SKM-1 treated with dmso at 0.1 percent for 144 hours (cell line): ENCODE measurements around the gene PIK3R4.

ENCODE experiments used
- DNase-seq: peaks from one replicate; lab custom pipeline; 2025; ENCODE audit not compliant: unreplicated experiment; lab: John Stamatoyannopoulos, UW

Gene PIK3R4

GRCh38 chr3:130743354-130743753, 3.3 kb downstream of the PIK3R4 start:
- DNase-seq: no peak

DNA sequence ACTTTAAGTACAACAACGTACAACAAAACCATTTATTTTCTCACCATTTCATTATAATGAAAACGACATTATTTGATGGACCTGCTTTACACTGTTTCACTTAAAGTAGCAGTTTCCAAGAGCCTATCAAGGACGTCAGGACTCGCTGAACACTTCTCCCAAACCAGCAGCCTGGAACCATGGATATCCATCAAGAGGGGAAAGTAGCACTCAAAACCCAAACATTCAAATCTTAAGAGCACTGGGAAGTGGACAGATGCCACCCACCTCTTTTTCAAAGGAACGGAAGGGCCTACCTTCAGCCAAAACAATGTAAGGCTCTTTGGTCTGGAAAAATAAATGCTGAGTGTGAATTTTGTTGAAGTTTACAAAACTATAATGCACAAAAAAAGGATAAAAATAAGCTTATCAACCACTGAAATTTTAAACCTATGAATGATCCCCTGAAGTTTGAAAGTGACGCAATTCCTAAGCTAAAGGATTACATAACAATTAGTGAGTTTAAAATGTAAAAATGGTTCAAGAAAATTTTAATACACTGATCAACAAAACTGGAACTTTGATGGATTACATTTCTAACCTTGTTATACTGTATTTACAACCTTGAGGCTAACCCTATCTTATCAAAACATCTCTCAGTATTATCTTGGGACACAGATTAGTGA, 4.6 kb downstream of the PIK3R4 start:
- no peak for DNase-seq

DNA sequence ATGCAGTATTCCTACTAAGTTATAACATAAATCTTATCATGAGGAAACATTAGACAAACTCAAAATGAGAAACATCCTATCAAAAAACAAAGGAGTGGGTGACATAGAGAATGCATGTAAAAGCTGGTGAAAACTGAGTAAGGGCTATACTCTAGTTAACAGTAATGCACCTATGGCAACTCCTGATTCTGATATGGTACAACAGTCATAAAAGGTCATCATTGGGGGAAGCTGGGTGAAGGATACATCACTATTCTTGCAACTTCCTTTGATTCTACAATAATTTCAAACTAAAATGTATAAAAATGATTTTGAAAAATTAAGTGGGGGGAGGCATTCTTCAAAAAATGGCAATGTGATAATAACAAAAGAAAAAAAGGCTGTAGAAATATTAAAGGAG, 6.8 kb downstream of the PIK3R4 start:
- DNase-seq: no peak

DNA sequence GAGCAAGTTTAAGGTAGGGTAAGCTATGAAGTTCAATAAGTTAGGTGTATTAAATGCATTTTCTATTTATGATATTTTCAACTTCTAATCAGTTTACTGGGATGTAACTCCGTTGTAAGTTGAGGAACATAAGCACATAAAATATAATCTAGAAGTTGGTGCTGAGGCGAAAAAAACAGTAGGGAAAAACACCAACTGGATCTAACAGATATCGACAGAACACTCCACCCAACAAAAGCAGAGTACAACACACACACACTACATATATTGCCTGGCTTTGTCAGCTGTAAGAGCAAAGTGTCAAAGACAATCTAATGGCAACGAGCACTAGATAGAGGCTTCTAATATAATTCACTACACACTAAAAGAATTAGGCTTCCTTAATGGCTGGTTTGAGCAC, 8.4 kb downstream of the PIK3R4 start:
- no peak for DNase-seq

- DNase-seq: no peak
These were observed 9.0 kb downstream of the PIK3R4 start for GRCh38 chr3:130737622-130738021.

DNA sequence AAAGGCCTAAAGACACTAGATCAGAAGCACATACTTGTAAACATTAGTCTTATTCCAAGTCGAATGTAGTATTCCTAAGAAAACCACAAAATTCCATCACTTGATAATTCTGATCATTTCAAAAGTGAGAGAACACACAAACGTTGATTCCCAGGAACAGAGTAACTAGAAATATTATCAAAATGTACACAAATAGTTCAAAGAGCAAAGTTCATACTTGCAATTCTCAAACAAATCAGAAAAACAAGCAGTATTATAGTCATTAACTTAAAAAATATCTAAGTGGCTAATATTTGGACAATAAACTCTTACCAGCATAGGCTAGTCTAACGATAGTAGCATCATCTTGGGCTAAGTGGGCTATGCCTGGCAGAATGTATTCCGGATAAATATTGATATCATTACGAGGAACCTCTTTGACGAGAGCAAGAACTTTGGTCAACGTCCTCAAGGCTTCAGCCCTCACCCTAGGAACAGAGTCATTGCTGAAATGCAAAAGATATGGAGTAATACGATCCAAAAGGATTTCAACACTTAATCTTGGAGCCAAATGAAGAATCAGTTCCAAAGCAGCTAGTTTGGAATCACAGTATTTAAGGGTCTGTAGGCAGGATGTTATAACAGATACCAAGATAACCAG, 13.3 kb downstream of the PIK3R4 start:
- DNase-seq: no peak

DNA sequence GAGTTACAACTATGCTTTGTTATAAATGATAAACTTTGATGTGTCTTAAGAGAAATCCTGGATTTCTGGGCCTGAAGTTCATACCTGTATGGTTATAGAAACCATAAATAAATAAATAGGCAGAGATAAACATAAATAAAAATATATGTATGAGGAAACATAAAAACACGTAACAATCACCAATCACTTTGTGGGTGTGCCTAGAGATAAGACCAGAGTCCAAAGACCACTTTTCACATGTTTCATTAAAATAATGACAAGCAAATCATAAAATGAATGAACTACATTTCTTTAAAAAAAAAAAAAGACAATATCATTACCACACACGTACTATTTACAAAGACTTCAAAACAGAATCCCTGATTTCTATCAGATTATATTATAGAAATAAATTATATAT, 14.1 kb downstream of the PIK3R4 start:
- DNase-seq: no peak

- no peak for DNase-seq
These were observed 14.8 kb downstream of the PIK3R4 start for GRCh38 chr3:130731817-130732216.

DNA sequence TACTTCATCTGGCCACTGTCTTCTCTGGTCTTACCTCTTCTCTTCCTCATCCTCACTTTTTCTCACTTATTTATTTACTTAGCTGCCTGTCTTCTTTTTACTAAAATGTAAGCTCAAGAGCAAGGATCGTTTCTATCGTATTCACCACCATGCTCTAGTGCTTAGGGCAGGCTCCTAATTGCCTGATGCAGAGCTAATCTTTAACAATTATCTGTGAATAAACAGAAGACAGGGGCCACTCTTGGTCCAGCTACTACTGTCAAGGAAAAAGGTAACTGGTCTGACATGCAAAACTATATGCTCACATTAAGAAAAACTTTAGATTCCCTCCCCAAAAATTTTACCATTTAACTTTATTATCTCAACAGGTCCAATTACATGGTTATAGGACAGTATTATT, 17.5 kb downstream of the PIK3R4 start:
- DNase-seq: no peak

GRCh38 chr3:130728037-130728436, 18.6 kb downstream of the PIK3R4 start:
- no peak for DNase-seq

DNA sequence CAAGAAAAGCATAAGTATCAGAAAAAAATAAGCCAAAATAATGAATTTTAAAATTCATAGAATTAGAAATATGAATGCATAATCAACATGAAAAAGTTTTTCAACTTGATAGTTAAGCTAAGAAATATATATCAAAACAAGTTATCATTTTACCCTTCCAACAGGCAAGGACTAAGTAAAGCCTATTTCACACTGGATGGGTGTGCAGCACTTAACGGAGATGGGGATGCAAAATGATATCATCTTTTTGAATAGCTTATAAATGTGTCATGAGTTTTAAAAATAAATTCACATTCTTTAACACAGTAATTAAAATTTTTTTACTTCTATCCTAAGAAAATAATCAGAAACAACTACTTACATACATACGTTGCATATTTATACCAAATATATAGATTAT, 20.9 kb downstream of the PIK3R4 start:
- no peak for DNase-seq

DNA sequence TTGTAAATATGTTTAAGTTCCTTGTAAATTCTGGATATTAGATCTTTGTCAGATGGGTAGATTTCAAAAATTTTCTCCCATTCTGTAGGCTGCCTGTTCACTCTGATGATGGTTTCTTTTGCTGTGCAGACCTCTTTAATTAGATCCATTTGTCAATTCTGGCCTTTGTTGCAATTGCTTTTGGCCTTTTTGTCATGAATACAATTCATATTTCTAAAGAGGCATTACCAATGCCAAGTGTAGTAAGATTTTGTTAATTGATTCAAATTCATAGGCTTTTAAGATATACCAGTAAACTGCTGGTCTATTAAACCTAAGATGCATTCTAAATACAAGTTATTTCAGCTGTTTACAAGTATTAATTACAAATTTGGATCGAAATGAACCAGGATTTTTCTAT, 31.0 kb downstream of the PIK3R4 start:
- no peak for DNase-seq

- DNase-seq: no peak
These were observed 33.8 kb downstream of the PIK3R4 start for GRCh38 chr3:130712718-130713423.

GRCh38 chr3:130711565-130712324, 34.9 kb downstream of the PIK3R4 start:
- no peak for DNase-seq

DNA sequence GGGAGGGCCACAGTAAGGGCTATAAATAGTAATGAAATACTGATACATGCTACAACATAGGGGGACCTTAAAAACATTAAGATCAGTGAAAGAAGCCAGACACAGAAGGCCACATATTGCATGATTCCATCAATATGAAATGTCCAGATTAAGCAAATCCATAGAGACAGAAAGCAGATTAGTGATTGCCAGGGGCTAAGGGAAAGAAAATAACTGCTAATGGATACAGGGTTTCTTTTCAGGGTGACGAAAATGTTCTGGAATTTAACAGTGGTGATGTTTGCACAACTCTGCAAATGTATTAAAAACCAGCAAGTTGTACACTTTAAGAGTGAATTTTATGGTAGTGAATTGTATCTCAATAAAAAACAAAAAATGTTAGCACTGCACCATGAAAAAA, 37.0 kb downstream of the PIK3R4 start:
- DNase-seq: no peak

DNA sequence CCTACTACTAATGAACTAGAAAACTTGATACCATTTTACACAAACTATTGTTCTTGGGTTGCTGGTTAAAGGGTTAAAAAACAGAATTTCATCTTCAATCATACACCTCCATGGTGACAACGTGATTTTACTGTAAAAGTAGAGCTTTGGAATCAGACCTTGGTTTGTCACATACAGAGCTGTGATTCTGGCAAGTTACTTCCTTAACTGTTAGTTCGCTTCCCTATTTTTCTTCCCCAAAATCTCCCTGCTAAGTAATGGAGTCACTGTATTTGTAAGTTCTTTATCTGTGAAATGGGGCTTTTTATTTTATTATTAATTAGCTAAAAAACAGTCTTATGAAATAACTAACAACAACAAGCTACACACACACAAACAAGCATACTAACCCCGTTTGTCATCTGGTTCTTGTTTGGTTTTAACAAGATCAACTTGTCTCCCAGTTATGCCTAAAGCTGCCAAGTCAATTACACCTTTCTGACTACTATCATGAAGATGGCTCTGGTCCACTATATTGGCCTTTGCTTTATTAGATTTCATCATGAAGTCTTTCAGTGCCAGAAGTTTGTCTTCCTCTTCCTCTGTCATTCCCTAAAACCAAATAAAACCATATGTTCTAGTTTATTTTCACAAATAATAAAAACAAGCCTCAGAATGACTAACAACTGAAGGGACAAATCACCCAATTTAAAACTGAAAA, 38.6 kb downstream of the PIK3R4 start:
- peak; percentile 39 for DNase-seq

DNA sequence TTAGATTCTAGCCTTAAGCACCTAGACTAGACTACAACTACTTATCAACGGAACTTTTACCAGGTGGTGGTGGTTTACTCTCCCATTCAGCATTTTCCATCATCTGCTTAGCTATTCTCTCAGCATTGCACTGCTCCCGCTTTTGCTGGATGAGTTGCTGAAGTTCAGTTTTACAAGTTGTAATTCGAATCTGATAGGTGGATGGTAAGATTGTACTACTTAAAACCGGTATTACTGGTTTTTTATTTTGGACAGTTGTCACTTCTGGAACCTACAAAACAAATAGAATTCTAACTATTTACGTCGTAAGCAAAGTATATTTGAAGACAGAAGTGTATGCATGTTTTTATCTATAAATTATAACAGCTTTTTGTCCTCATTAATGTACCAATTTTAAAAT, 41.1 kb downstream of the PIK3R4 start:
- no peak for DNase-seq

DNA sequence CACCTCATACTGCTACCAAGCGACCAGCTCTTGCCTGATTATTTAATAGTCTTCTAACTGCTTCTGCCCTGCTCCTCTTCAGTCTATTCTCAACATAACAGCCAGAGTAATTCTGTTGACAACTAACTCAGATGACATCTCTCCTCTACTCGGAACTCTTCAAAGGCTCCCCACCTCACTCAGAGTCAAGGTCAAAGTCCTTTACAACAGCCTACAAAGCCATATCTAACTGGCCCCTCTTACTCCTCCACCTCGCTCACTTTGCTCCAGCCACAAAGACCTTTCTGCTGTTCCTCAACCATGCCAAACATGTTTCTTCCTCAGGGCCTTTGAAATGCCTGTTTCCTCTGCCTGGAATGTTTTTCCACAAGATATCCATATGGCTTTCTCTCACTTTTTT, 43.6 kb downstream of the PIK3R4 start:
- no peak for DNase-seq

DNA sequence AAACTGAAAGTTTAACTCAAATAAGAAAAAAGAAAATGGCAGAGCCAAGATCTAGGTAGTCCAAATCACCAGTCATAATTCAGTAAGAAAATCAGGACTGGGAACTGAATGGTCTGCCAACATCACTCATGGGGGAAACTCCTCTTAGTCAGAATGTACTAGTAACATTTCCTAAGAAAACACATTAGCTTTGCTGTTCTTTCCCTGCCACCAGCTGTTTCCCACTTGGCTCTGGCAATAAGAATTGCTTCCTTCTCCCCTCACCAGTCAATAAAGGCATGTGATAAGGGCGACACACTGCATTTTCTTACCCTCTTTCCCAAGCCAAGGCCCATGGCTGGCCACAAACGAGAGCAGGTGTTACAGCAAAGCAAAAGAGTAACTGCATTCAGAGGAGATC, 46.1 kb downstream of the PIK3R4 start:
- no peak for DNase-seq

GRCh38 chr3:130699765-130700164, 46.9 kb downstream of the PIK3R4 start:
- DNase-seq: peak; percentile 24

DNA sequence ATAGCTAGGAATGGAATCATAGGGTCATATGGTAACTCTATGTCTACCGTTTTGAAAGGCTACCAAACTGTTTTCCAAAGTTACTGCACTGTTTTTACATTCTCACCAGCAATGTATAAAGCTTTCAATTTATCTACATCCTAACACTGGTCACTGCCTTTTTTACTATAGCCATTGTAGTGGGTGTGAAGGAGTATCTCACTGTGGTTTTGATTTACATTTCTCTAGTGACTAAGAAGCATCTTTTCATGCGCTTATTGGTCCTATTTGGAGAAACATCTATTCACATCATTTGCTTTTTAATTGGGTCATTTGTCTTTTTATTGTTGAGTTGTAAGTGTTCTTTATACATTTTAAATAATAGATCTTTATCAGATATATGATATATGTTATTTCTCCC, 53.3 kb downstream of the PIK3R4 start:
- DNase-seq: no peak
